Endodermal cell (in vitro differentiated cells): ENCODE measurements around the gene GPR4. TPM values are rescaled to one million over a fixed set of nuclear protein-coding genes. Genes with fewer than 3 reads are reported as not detected.
A peak's percentile ranks its signal among the peaks of the same experiment; 100 is the strongest.

Experiments
- DNase-seq: peaks from one replicate; pipeline ENCODE4 v3.0.0-alpha.2; 2017
- H3K27ac ChIP-seq: 2 replicates; pipeline ENCODE4 v1.5.1; 2013; ENCODE audit warnings: mild to moderate bottlenecking, low read depth, low read length, moderate library complexity
- H3K27me3 ChIP-seq: 2 replicates; pipeline ENCODE4 v1.6.1; 2013; ENCODE audit warnings: mild to moderate bottlenecking, low read length, moderate library complexity; ENCODE audit not compliant: insufficient read depth, control insufficient read depth, poor library complexity, severe bottlenecking
- H3K36me3 ChIP-seq: 2 replicates; pipeline ENCODE4 v1.7.0; 2013; ENCODE audit warnings: mild to moderate bottlenecking, low read length, moderate library complexity; ENCODE audit not compliant: control insufficient read depth, insufficient read depth
- H3K4me1 ChIP-seq: one replicate; pipeline ENCODE4 v1.7.0; 2013; ENCODE audit warnings: low read length; ENCODE audit not compliant: control insufficient read depth, insufficient read depth
- H3K4me3 ChIP-seq: 2 replicates; pipeline ENCODE4 v1.5.1; 2013; ENCODE audit warnings: mild to moderate bottlenecking, low read length, moderate library complexity
- H3K9ac ChIP-seq: 2 replicates; pipeline ENCODE4 v1.6.1; 2013; ENCODE audit warnings: mild to moderate bottlenecking, low read length, moderate library complexity; ENCODE audit not compliant: poor library complexity, severe bottlenecking; ENCODE audit errors: extremely low read depth
- H3K9me3 ChIP-seq: 2 replicates; pipeline ENCODE4 v1.6.1; 2013; ENCODE audit warnings: mild to moderate bottlenecking, low read length, moderate library complexity; ENCODE audit not compliant: control insufficient read depth
- H3K27ac Mint-ChIP-seq: 2 replicates; pipeline ENCODE4 v1.8.0; 2020; ENCODE audit warnings: mixed read lengths
- H3K27me3 Mint-ChIP-seq: 2 replicates; pipeline ENCODE4 v1.8.0; 2021; ENCODE audit warnings: mild to moderate bottlenecking, mixed read lengths; ENCODE audit not compliant: insufficient read depth
- H3K36me3 Mint-ChIP-seq: 2 replicates; pipeline ENCODE4 v1.8.0; 2020; ENCODE audit warnings: low read depth, mixed read lengths
- H3K4me1 Mint-ChIP-seq: 2 replicates; pipeline ENCODE4 v1.8.0; 2020; ENCODE audit warnings: mixed read lengths
- H3K4me3 Mint-ChIP-seq: 2 replicates; pipeline ENCODE4 v1.8.0; 2020; ENCODE audit warnings: mild to moderate bottlenecking, moderate library complexity, mixed read lengths
- H3K9me3 Mint-ChIP-seq: 2 replicates; pipeline ENCODE4 v1.8.0; 2020; ENCODE audit warnings: mild to moderate bottlenecking, mixed read lengths
- CTCF ChIP-seq: fragments of 200-600 bp; sonication (generic); conservative IDR thresholded peaks from 2 replicates; pipeline ENCODE4 v1.5.0; 2021; ENCODE audit warnings: antibody characterized with exemption, mild to moderate bottlenecking
- WGBS, 2 experiments: methylation state at CpG; one replicate each; pipeline versions ENCODE4 v1.1.5 to v1.1.7; 2013; ENCODE audit warnings: missing lambda C conversion rate in 2 of 2, mixed read lengths in 1 of 2; ENCODE audit not compliant: insufficient coverage in 1 of 2, insufficient read length in 1 of 2; 5-methylcytosine and 5-hydroxymethylcytosine counted together
- total RNA-seq, 2 donors: library from RNA; stranded (reverse); fragmentation: NEBNext Ultra II Directional in 1 of 2; extraction: Animal tissue kit (Norgen Biotek cat#: 25700) in 1 of 2; gene quantifications; 2 replicates in 1 of 2; 3 replicates in 1 of 2; pipeline ENCODE4 v1.2.1, GENCODE V29; 2021

Gene GPR4
- total RNA-seq, 2 donors from 2014 or later = not detected

- Mint-ChIP-seq H3K4me1 (peaks cover 16% of the 10 kb centered on the region), H3K27ac (peak within 1 kb of the TSS; percentile 80), H3K36me3 (no peaks in the 10 kb centered on the region), H3K9me3 (no peaks in the 10 kb centered on the region), H3K4me3 (peak within 1 kb of the TSS; percentile 73), H3K27me3 (peaks cover 2% of the 10 kb centered on the region)
- peak; percentile 43 for TF ChIP-seq CTCF
- Histone ChIP-seq H3K27me3 (no peaks in the 10 kb centered on the region), H3K36me3 (no peaks in the 10 kb centered on the region), H3K4me3 (peak within 1 kb of the TSS; percentile 94), H3K27ac (peak within 1 kb of the TSS; percentile 11), H3K9me3 (no peaks in the 10 kb centered on the region), H3K4me1 (peaks cover 5% of the 10 kb centered on the region), H3K9ac (peak within 1 kb of the TSS; percentile 63)
- DNase-seq = peak; percentile 95
- WGBS, 2 experiments = 14 to 28% methylated on average over 21 to 52 of the region's 52 CpGs
Measured at GRCh38 chr19:45638930-45639729, 37.1 kb upstream of the GPR4 start, which contains the start of gene EML2. Gene EML2 (minus strand): TSS chr19:45639397. CDS start chr19:45639376, 21 bp downstream.

- H3K4me3 ChIP-seq = peak overlapping the region; percentile 94
- H3K36me3 Mint-ChIP-seq = no peaks in the 10 kb centered on the region
- peaks cover 5% of the 10 kb centered on the region for H3K4me1 ChIP-seq
- no peaks in the 10 kb centered on the region for H3K9me3 Mint-ChIP-seq
- no peaks in the 10 kb centered on the region for H3K27me3 ChIP-seq
- H3K4me1 Mint-ChIP-seq = peaks cover 13% of the 10 kb centered on the region
- peak overlapping the region; percentile 73 for H3K4me3 Mint-ChIP-seq
- no peaks in the 10 kb centered on the region for H3K36me3 ChIP-seq
- no peak for TF ChIP-seq CTCF
- peak overlapping the region; percentile 63 for H3K9ac ChIP-seq
- 58 to 68% methylated on average over 17 to 19 of the region's 19 CpGs for WGBS, 2 experiments
- peak overlapping the region; percentile 80 for H3K27ac Mint-ChIP-seq
- peak; percentile 77 for DNase-seq
- H3K27ac ChIP-seq = no peak overlapping the region
- no peaks in the 10 kb centered on the region for H3K9me3 ChIP-seq
- H3K27me3 Mint-ChIP-seq = peaks cover 2% of the 10 kb centered on the region
Measured at GRCh38 chr19:45637890-45638667, 36.1 kb upstream of the GPR4 start.

GRCh38 chr19:45636902-45637301 lies 34.9 kb upstream of the GPR4 start:
- Histone ChIP-seq H3K36me3 (no peaks in the 10 kb centered on the region), H3K4me1 (peaks cover 5% of the 10 kb centered on the region), H3K27me3 (no peaks in the 10 kb centered on the region), H3K9ac (no peak overlapping the region), H3K9me3 (no peaks in the 10 kb centered on the region), H3K4me3 (no peak overlapping the region), H3K27ac (no peak overlapping the region)
- Mint-ChIP-seq H3K36me3 (no peaks in the 10 kb centered on the region), H3K9me3 (no peaks in the 10 kb centered on the region), H3K27ac (no peak overlapping the region), H3K27me3 (no peaks in the 10 kb centered on the region), H3K4me1 (peaks cover 17% of the 10 kb centered on the region), H3K4me3 (no peak overlapping the region)
- WGBS, 2 experiments = 80% methylated on average over 2 of the region's 2 CpGs; no CpG with 5 or more reads in 1 of the 2 experiments
- DNase-seq = no peak
- TF ChIP-seq CTCF = no peak
